Measurements from ENCODE around the gene FOXQ1.

DNA sequence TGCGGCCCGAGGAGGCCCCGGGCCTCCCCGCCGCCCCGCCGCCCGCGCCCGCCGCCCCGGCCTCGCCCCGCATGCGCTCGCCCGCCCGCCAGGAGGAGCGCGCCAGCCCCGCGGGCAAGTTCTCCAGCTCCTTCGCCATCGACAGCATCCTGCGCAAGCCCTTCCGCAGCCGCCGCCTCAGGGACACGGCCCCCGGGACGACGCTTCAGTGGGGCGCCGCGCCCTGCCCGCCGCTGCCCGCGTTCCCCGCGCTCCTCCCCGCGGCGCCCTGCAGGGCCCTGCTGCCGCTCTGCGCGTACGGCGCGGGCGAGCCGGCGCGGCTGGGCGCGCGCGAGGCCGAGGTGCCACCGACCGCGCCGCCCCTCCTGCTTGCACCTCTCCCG, 1.5 kb downstream of the FOXQ1 start:
- TF ChIP-seq POLR2A (IDR thresholded peaks at IDR 0.05) (no peak), POLR2AphosphoS5 (IDR thresholded peaks at IDR 0.05) (no peak), EP300 (IDR thresholded peaks at IDR 0.05; ENCODE audit: low read depth) (no peak)
- TF ChIP-seq, protein P1, sequence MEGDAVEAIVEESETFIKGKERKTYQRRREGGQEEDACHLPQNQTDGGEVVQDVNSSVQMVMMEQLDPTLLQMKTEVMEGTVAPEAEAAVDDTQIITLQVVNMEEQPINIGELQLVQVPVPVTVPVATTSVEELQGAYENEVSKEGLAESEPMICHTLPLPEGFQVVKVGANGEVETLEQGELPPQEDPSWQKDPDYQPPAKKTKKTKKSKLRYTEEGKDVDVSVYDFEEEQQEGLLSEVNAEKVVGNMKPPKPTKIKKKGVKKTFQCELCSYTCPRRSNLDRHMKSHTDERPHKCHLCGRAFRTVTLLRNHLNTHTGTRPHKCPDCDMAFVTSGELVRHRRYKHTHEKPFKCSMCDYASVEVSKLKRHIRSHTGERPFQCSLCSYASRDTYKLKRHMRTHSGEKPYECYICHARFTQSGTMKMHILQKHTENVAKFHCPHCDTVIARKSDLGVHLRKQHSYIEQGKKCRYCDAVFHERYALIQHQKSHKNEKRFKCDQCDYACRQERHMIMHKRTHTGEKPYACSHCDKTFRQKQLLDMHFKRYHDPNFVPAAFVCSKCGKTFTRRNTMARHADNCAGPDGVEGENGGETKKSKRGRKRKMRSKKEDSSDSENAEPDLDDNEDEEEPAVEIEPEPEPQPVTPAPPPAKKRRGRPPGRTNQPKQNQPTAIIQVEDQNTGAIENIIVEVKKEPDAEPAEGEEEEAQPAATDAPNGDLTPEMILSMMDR (IDR thresholded peaks at IDR 0.05): no peak

Measured in transverse colon (tissue), 4 donors.